HepG2 (cell line): ENCODE measurements around the gene SPRYD3. TPM values are rescaled to one million over a fixed set of nuclear protein-coding genes. Genes with fewer than 3 reads are reported as not detected.

Experiments used
- ATAC-seq: fragments of 200-7000 bp; cut with Tn5 transposase; 3 replicates; pipeline ENCODE4 v1.9.1; 2020; ENCODE audit warnings: mild to moderate bottlenecking, moderate library complexity
- BruUV-seq: library from RNA; stranded (reverse); fragments of 400-500 nt; replicated peaks from 2 replicates; lab custom pipeline; 2021; lab: Mats Ljungman, UMichigan
- CTCF ChIA-PET: fragments of 300-600 bp; formaldehyde crosslinking; extraction: SDS; loops from one replicate; lab custom pipeline; 2021; ENCODE audit warnings: low total read pairs, inconsistent platforms, low intra/inter-chr PET ratio; lab: Yijun Ruan, JAX
- POLR2A ChIA-PET: fragments of 350-600 bp; sonication (Branson Sonifier 250); formaldehyde crosslinking; loops from one replicate; lab custom pipeline; 2020; ENCODE audit warnings: antibody characterized with exemption, inconsistent platforms; lab: Yijun Ruan, JAX
- DNase-seq: peaks from one replicate; pipeline ENCODE4 v3.0.0-alpha.2; 2015; ENCODE audit warnings: low spot score
- FAIRE-seq: peaks from 3 replicates; lab custom pipeline; 2011; peaks lifted over from hg19 to GRCh38; lab: Jason Lieb, UNC
- H2AFZ ChIP-seq: one replicate; pipeline ENCODE4 v1.6.1; 2011; ENCODE audit warnings: low read length, inconsistent platforms
- H3K27ac ChIP-seq: fragments of 300-600 bp; 3 replicates; pipeline ENCODE4 v1.8.0; 2011; ENCODE audit warnings: mixed run types, mild to moderate bottlenecking, mixed read lengths, low read length, inconsistent platforms; ENCODE audit not compliant: insufficient read depth; ENCODE audit errors: extremely low read length
- H3K27me3 ChIP-seq, 2 experiments: fragments of 200-600 bp in 1 of 2; 2 replicates in 1 of 2; 3 replicates in 1 of 2; pipeline versions ENCODE4 v1.6.0 to v1.8.0; 2011; ENCODE audit warnings: low read length in 2 of 2, mild to moderate bottlenecking in 2 of 2, moderate library complexity in 2 of 2, inconsistent platforms in 1 of 2; ENCODE audit not compliant: insufficient read depth in 2 of 2, control insufficient read depth in 1 of 2
- H3K36me3 ChIP-seq, 2 experiments: fragments of 200-600 bp in 1 of 2; replicated peaks in 1 of 2; 2 replicates in 1 of 2; 3 replicates in 1 of 2; pipeline versions ENCODE4 v1.5.1 to v1.8.0; 2011; ENCODE audit warnings: low read length in 2 of 2, inconsistent platforms in 1 of 2; ENCODE audit not compliant: insufficient read depth in 2 of 2, control insufficient read depth in 1 of 2
- H3K4me1 ChIP-seq: 2 replicates; pipeline ENCODE4 v1.5.1; 2012; ENCODE audit warnings: low read length, inconsistent platforms; ENCODE audit not compliant: insufficient read depth
- H3K4me2 ChIP-seq: 2 replicates; pipeline ENCODE4 v1.6.0; 2011; ENCODE audit warnings: low read depth, low read length, inconsistent platforms
- H3K4me3 ChIP-seq, 3 experiments: fragments of 200-600 bp in 1 of 3; sonication (generic), shearing (Covaris generic) in 1 of 3; replicated peaks in 1 of 3; 2 replicates each; pipeline ENCODE4 v1.5.1; 2011 to 2016; ENCODE audit warnings: low read length in 3 of 3, inconsistent platforms in 2 of 3, low read depth in 2 of 3, mild to moderate bottlenecking in 2 of 3, control low read depth in 1 of 3, mixed read lengths in 1 of 3; ENCODE audit not compliant: insufficient read depth in 1 of 3
- H3K79me2 ChIP-seq: one replicate; pipeline ENCODE4 v1.6.1; 2011; ENCODE audit warnings: low read length, inconsistent platforms; ENCODE audit not compliant: insufficient read depth
- H3K9ac ChIP-seq: 2 replicates; pipeline ENCODE4 v1.6.0; 2011; ENCODE audit warnings: mild to moderate bottlenecking, low read depth, low read length, inconsistent platforms; ENCODE audit not compliant: insufficient read depth
- H3K9me3 ChIP-seq: 2 replicates; pipeline ENCODE4 v1.5.1; 2012; ENCODE audit warnings: mild to moderate bottlenecking, low read length
- H4K20me1 ChIP-seq: 2 replicates; pipeline ENCODE4 v1.6.0; 2011; ENCODE audit warnings: inconsistent platforms, mild to moderate bottlenecking, low read length, moderate library complexity; ENCODE audit not compliant: insufficient read depth
- HNF1A ChIP-seq, 2 experiments: sonication (generic) in 1 of 2; formaldehyde crosslinking in 1 of 2; IDR thresholded peaks; 2 replicates each; pipeline versions ENCODE4 v1.4.0 to v1.6.1; 2016 to 2020; ENCODE audit warnings: borderline replicate concordance in 1 of 2, low read depth in 1 of 2, mild to moderate bottlenecking in 1 of 2, missing genetic modification reagents in 1 of 2
- NRL ChIP-seq: sonication (generic); formaldehyde crosslinking; IDR thresholded peaks from 2 replicates; pipeline ENCODE4 v1.5.0; 2020; ENCODE audit warnings: missing genetic modification reagents, mild to moderate bottlenecking, moderate library complexity, borderline replicate concordance
- TFDP2 ChIP-seq: sonication (generic); formaldehyde crosslinking; IDR thresholded peaks from 2 replicates; pipeline ENCODE4 v1.4.0; 2020; ENCODE audit warnings: missing genetic modification reagents
- ZNF354B ChIP-seq: sonication (generic); formaldehyde crosslinking; IDR thresholded peaks from 2 replicates; pipeline ENCODE4 v1.8.0; 2022; ENCODE audit warnings: mild to moderate bottlenecking, missing genetic modification reagents
- ZNF432 ChIP-seq: sonication (generic); formaldehyde crosslinking; IDR thresholded peaks from 2 replicates; pipeline ENCODE4 v1.5.0; 2020; ENCODE audit warnings: missing genetic modification reagents, mild to moderate bottlenecking, borderline replicate concordance
- ZNF484 ChIP-seq: sonication (generic); formaldehyde crosslinking; IDR thresholded peaks from 2 replicates; pipeline ENCODE4 v1.5.1; 2020; ENCODE audit warnings: mild to moderate bottlenecking, low read depth, missing genetic modification reagents, borderline replicate concordance
- ZNF501 ChIP-seq: sonication (generic); formaldehyde crosslinking; IDR thresholded peaks from 2 replicates; pipeline ENCODE4 v1.5.1; 2020; ENCODE audit warnings: mild to moderate bottlenecking, moderate library complexity, missing genetic modification reagents
- ZNF563 ChIP-seq: sonication (generic); formaldehyde crosslinking; IDR thresholded peaks from 2 replicates; pipeline ENCODE4 v1.8.0; 2022; ENCODE audit warnings: mild to moderate bottlenecking, moderate library complexity, missing genetic modification reagents
- ZNF615 ChIP-seq: sonication (generic); formaldehyde crosslinking; IDR thresholded peaks from 2 replicates; pipeline ENCODE4 v1.5.0; 2020; ENCODE audit warnings: mild to moderate bottlenecking, missing genetic modification reagents, borderline replicate concordance
- ZNF724P ChIP-seq: sonication (generic); formaldehyde crosslinking; IDR thresholded peaks from 2 replicates; pipeline ENCODE4 v1.8.0; 2022; ENCODE audit warnings: missing genetic modification reagents, borderline replicate concordance
- WGBS: methylation state at CpG from one replicate; pipeline ENCODE4 v1.1.6; 2017; ENCODE audit warnings: low lambda C conversion rate; 5-methylcytosine and 5-hydroxymethylcytosine counted together
- in situ Hi-C: cut with HindIII; loops from 2 replicates; pipeline ENCODE4 v1.10.0; 2017; ENCODE audit warnings: low pct_unique_long_range_greater_than_20kb; ENCODE audit not compliant: extremely low pct_ligation_motif_present
- intact Hi-C: fragments of 100-400 bp; cut with micrococcal nuclease; formaldehyde crosslinking; loops from one replicate; pipeline ENCODE4 v1.10.0; 2022; ENCODE audit not compliant: unreplicated experiment
- polyA plus RNA-seq, 8 experiments: library from polyadenylated mRNA; depleted of rRNA in 3 of 8; stranded (reverse) in 7 of 8; unstranded in 1 of 8; fragments of >200 nt; fragmentation: Illumina TruSeq in 4 of 8; extraction: Trizol in 4 of 8; gene quantifications; 2 replicates each; pipeline versions ENCODE4 v1.2.1 to v1.2.3, GENCODE V29; 2011 to 2016; ENCODE audit warnings: low read depth in 4 of 8, missing spikeins in 1 of 8, mixed read lengths in 1 of 8; ENCODE audit not compliant: insufficient read depth in 1 of 8
- total RNA-seq, 5 experiments: library from RNA; depleted of rRNA; stranded (reverse); fragments of >200 nt; fragmentation: Illumina TruSeq; extraction: Trizol; gene quantifications; 2 replicates each; pipeline ENCODE4 v1.2.3, GENCODE V29; 2016; ENCODE audit warnings: low read depth in 1 of 5

SPRYD3 gene
- total and polyA plus RNA-seq, 2 of the 13 experiments (the other 11 are each of a cell fraction or from before 2014, with no cell fraction given), result 9.0 to 9.2 TPM

GRCh38 chr12:53050426-53051057, 28.6 kb downstream of the SPRYD3 start:
- in situ Hi-C loops (no loop called here), intact Hi-C loops (no loop called here)
- TSS peak; percentile 29 for BruUV-seq
- no peak overlapping the region for H2AFZ ChIP-seq
- H3K4me2 ChIP-seq, result peak overlapping the region; percentile 95
- DNase-seq (no peak), FAIRE-seq (no peak), ATAC-seq (no peak)
- no peaks in the 10 kb centered on the region for H4K20me1 ChIP-seq
- TF ChIP-seq NRL (CRISPR knock-in tag), result 0 out of 2 replicates have a peak, but pooled peaks have one; percentile 0
- peak; percentile 3; the same call in 1 of the 2 replicates for TF ChIP-seq ZNF563 (CRISPR knock-in tag)
- TF ChIP-seq ZNF354B (CRISPR knock-in tag), result 0 out of 2 replicates have a peak, but pooled peaks have one; percentile 5
- 0 out of 2 replicates have a peak, but pooled peaks have one; percentile 19 for TF ChIP-seq ZNF615 (CRISPR knock-in tag)
- 0 out of 2 replicates have a peak, but pooled peaks have one; percentile 9 for TF ChIP-seq TFDP2
- no peak for TF ChIP-seq ZNF432 (CRISPR knock-in tag)
- no peak for TF ChIP-seq HNF1A (IDR thresholded peaks at IDR 0.05; ENCODE audit: low read depth)
- TF ChIP-seq HNF1A (CRISPR knock-in tag; IDR thresholded peaks at IDR 0.05; ENCODE audit: borderline replicate concordance), result 0 out of 2 replicates have a peak, but pooled peaks have one; percentile 5
- 0 out of 2 replicates have a peak, but pooled peaks have one; percentile 48 for TF ChIP-seq ZNF724P (CRISPR knock-in tag)
- TF ChIP-seq ZNF501 (CRISPR knock-in tag), result no peak
- TF ChIP-seq ZNF484 (CRISPR knock-in tag), result no peak
- ChIA-PET POLR2A (interaction anchor here (0.6 to 8.3 kb wide), 14 partner anchors 10 to 450 kb away, joined by 3 to 83 read pairs (median 10); partner anchors contain the start of genes CSAD, EIF4B, KRT8 and SOAT2), CTCF (no interaction called here)
- H3K27me3 ChIP-seq, result no peaks in the 10 kb centered on the region; a peak in 1 of 5 replicates
- no peaks in the 10 kb centered on the region for H3K9me3 ChIP-seq
- peaks cover 18% of the 10 kb centered on the region for H3K79me2 ChIP-seq
- peak overlapping the region; percentile 59 to 80 (median 74) for H3K4me3 ChIP-seq
- H3K27ac ChIP-seq, result peak overlapping the region; percentile 89
- 0 out of 5 replicates have a peak, but pooled peaks cover 0 to 6% of the 10 kb centered on the region in 2 experiments for H3K36me3 ChIP-seq
- 10% methylated on average over 2 of the region's 2 CpGs for WGBS
- peak overlapping the region; percentile 77 for H3K9ac ChIP-seq
- H3K4me1 ChIP-seq, result peaks cover 67% of the 10 kb centered on the region
